GM19324 (cell line): ENCODE data around the gene NOSTRIN.
"Not testable (repeated sequence)": the region's sequence is repeated elsewhere in the genome, so short reads cannot be mapped to it uniquely, and the experiment has no call there.

Source experiments
- ATAC-seq: cut with Tn5 transposase; IDR thresholded peaks from one replicate; pipeline ENCODE4 v1.9.1; 2021; ENCODE audit warnings: mild to moderate bottlenecking, moderate library complexity; ENCODE audit not compliant: unreplicated experiment, low FRiP score

NOSTRIN gene

DNA sequence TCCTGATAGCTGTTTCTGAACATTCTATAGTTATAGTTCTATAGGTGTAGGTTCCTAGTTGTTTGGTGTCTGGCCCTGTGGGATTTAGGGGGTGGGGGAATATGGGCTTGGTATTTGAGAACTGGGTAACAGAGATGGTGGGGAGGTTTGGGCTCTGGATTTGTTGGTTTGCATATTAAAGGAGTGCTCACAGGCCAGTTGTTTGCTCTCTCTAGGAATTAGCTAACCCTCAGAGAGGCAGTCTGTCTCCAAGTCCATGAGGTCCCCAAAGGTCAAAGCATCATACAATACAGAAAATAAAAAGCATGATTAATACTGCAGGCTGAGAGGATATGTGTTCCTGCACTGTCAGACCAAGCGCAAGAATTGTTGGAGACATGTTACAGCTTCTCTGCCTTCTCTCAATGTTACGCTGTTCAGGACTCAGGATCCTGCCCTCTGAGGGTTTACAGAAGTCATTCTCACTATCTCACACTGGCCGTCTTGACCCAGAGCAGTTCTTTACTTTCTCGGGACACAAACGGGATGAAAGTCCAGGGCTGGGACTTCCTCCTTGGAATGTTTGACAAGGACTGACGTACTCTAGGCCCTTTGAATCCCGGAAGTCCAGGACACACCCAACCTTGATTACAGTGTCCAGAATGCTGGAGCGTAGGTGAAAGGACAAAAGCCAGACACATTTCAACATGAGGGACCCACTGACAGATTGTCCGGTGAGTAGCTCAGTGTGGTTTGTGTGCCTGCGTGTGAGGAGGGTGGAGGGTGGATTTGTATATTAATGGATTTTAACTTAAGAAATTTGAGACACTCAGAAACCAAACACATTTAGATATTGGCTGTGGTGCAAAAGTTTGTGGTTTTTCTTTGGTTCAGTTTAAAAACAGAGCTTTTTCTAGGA, at the start of gene NOSTRIN:
Gene NOSTRIN (plus strand): TSS at position 677 of the 898 bp plus-strand sequence. CDS start 10 bp downstream, at position 687.
- ATAC-seq = no peak

DNA sequence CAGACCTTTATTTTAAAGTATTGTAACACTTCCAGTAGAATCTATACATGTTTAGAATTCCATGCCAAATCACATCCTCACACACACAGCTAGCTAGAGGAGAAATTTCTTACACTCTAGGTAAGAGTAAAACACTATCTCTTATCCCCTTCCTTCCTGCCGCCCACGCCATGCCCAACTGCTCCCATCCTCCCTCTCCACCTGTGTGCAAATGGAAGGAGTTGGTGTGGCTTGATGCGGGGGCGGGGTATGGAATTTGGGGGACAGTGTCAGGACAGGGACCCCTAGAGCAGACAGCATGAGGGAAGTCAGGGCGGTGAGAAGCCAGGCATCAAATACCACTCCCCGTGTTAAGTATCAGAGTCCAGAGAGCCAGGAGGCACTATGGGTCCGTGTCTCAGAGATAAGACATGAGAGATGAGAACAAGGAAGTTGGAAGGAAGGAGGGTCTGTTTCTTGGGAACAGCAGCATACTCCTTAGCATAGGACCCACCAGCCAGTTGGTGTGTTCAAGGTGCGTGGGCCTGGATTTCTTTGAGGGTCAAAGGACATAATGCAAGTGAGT, 48.6 kb upstream of the NOSTRIN start:
- no peak for ATAC-seq

GRCh38 chr2:168757223-168757622, 45.2 kb upstream of the NOSTRIN start:
- ATAC-seq = no peak

- ATAC-seq = peak; percentile 75
Measured at GRCh38 chr2:168758970-168759820, 43.2 kb upstream of the NOSTRIN start.

GRCh38 chr2:168765401-168765800, 37.0 kb upstream of the NOSTRIN start:
- ATAC-seq = no peak

DNA sequence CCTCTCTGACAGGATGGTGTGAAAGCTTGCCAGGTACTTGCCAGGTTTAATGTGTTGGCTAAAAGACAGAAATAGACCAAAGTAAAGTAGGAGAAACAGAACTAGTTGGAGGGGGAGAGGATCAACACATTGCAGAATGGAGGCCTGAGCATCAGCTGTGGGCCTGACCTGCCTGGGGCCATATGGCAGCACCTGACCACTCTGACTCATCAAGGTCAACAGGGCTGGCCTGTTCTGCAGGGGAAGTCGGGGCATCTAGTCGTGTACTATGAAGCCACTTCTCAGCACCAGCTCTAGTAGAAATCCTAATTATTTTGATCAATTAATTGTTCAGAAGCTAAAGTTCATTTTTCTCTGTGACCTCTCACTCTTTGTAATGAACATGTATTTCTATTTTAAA, 35.8 kb upstream of the NOSTRIN start:
- no peak for ATAC-seq

GRCh38 chr2:168767258-168767657, 35.2 kb upstream of the NOSTRIN start:
- no peak for ATAC-seq

- ATAC-seq = not testable (repeated sequence)
Measured at GRCh38 chr2:168768357-168768756, 34.1 kb upstream of the NOSTRIN start.

DNA sequence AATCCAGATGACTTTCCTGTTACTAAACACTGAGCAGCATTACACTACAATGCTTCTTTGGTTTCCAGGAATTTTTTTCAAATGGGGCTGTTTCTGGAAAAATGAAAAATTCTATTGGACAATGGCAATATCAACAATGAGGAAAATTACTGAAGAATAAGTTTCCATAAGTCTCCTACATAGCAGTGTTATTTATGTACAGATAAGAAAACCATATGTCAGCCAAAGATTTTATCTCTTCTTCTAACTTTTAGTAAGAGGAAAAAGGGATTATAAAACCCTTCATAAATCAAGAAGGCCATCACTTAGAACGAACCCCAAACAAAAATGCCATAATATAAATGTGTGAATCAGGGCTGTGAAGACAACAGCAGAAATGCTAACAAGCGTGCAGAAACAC, 31.6 kb upstream of the NOSTRIN start:
- no peak for ATAC-seq

DNA sequence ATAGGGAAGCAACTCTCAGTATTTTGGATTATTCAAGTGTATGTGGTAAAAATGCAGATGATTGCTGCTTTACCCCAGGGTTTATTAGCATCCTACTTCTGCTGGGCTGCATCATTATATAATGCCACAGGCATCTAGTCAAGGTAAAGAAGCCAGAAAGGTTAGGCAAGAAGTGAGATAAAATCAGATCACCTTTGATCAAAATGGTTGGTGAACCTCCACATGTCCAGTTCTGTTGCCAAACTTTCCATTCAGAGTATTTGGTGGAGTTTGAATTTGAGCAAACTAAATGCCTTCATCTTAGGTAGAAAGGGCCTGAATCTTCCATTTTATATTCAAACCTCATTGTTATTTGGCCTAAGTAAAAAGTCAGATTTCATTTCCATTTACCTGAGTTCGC, 29.7 kb upstream of the NOSTRIN start:
- no peak for ATAC-seq

- no peak for ATAC-seq
Measured at GRCh38 chr2:168773128-168773527, 29.3 kb upstream of the NOSTRIN start.

GRCh38 chr2:168773719-168774521, 28.5 kb upstream of the NOSTRIN start:
- no peak for ATAC-seq

- no peak for ATAC-seq
Measured at GRCh38 chr2:168775837-168776236, 26.6 kb upstream of the NOSTRIN start.

GRCh38 chr2:168780669-168781071, 21.8 kb upstream of the NOSTRIN start:
- ATAC-seq = no peak

GRCh38 chr2:168781191-168781817, 21.1 kb upstream of the NOSTRIN start:
- no peak for ATAC-seq

DNA sequence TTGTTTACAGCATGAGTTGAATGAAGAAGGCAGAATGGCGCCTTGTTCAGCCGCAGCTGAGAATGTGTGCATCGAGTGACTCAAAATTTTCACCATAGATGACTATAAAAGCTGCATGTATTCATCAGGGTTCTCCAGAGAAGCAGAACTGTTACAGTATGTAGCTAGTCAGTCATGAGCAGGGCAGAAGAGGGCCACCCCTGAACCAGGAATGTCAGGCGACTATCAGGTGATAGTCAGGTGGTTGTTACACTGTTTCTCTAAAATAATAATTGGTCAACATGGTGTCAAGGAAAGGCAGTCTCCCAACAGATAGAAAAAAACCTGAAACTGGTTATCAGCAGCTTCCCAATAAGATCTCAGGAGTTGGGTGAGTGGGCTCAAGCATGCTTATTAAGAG, 20.2 kb upstream of the NOSTRIN start:
- no peak for ATAC-seq

GRCh38 chr2:168784993-168785392, 17.4 kb upstream of the NOSTRIN start:
- ATAC-seq = no peak

- no peak for ATAC-seq
Measured at GRCh38 chr2:168787098-168787781, 15.2 kb upstream of the NOSTRIN start.

- ATAC-seq = no peak
Measured at GRCh38 chr2:168787782-168788376, 14.6 kb upstream of the NOSTRIN start.
